Measurements from ENCODE around the gene ADAM10. TPM values are rescaled to one million over a fixed set of nuclear protein-coding genes. Genes with fewer than 3 reads are reported as not detected.
"Not testable (repeated sequence)": the region's sequence is repeated elsewhere in the genome, so short reads cannot be mapped to it uniquely, and the experiment has no call there.

ADAM10 gene
- total RNA-seq, 2 experiments from 2014 or later = 61.9 to 103 TPM

DNA sequence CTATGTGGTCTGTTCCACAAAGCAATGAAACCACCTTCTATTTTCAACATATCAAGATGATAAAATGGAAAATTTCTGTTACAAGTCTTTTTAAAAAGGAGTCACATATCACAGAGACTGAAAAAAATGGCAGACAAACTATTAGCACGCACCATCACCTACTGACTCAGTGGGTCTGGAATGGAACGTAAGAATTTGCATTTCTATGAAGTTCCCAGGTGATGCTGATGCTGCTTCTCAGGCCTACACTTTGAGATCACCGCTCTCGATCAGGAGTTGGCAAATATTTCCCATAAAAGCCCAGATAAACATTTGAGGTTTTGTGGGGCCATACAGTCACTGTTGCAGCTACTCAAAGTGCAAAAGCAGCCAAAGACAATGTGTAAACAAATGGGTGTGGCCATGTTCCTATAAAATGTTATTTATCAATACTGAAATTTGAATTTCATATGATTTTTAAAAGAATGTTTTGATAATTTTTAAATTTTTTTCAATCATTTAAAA, 142.9 kb downstream of the ADAM10 start:
- H3K4me2 ChIP-seq (ENCODE audit: low read length) = no peak overlapping the region
- POLR2A ChIA-PET = no interaction called here
- intact Hi-C loops (cut with micrococcal nuclease; ENCODE audit: unreplicated experiment) = no loop called here

DNA sequence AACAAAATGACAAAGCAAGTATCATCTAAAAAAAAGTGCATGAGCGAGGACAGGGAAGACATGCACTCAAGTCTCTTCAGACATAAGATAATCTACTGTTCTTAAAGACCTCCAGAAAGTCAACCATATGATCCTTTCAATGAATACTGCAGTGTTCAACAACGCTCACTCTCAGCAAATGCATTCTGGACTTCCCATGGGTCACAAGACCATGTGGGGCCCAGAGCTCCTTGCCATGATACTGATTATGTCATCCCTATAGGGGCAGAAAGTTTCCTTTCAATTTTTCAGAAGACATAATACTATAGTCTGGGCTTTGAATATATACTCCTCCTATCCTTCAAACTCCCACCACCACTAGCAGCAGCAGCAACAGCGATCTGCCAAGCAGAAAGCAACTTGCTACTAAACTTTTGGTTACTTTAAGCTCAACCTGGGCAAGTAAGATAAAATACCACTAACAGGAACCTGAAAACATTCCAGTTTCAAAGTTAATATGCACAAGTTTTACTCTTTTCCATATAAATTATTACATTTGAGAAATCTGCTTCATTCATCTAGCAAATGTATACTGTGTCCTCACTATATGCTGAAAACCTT, 143.5 kb downstream of the ADAM10 start:
- Histone ChIP-seq H2AFZ (ENCODE audit: low read length) (no peak overlapping the region), H3K36me3 (ENCODE audit: insufficient read depth, low read length) (peaks cover 51% of the 10 kb centered on the region), H3K4me1 (ENCODE audit: insufficient read depth, low read length, poor library complexity, severe bottlenecking) (no peaks in the 10 kb centered on the region), H3K9me2 (ENCODE audit: insufficient read depth, low read length) (no peaks in the 10 kb centered on the region), H3K4me3 (ENCODE audit: low read depth, low read length, poor library complexity, severe bottlenecking) (no peak overlapping the region), H3K79me2 (ENCODE audit: insufficient read depth, low read depth, low read length) (no peaks in the 10 kb centered on the region), H3K9me3 (ENCODE audit: low read length) (no peaks in the 10 kb centered on the region), H4K20me1 (ENCODE audit: insufficient read depth, low read length) (no peaks in the 10 kb centered on the region), H3K4me2 (ENCODE audit: low read length) (no peak overlapping the region), H3K27ac (ENCODE audit: low read depth, low read length, poor library complexity, severe bottlenecking) (no peak overlapping the region)
- ChIA-PET CTCF (ENCODE audit: unreplicated experiment) (no interaction called here), POLR2A (no interaction called here)
- DNase-seq (ENCODE audit: low spot score) = no peak
- no peak for TF ChIP-seq EZH2phosphoT487 (IDR thresholded peaks at IDR 0.05; ENCODE audit: borderline replicate concordance, low read depth, low read length)
- TF ChIP-seq CTCF (conservative IDR thresholded peaks at IDR 0.05; ENCODE audit: low read length) = no peak
- intact Hi-C loops (cut with micrococcal nuclease; ENCODE audit: unreplicated experiment) = no loop called here
- no TSS peak for BruUV-seq (replicated peaks)

More for the DNA sequence above, 142.9 kb downstream of the ADAM10 start:
- CTCF ChIA-PET (ENCODE audit: unreplicated experiment) = no interaction called here
- H3K36me3 ChIP-seq (ENCODE audit: insufficient read depth, low read length) = peaks cover 53% of the 10 kb centered on the region
- no peak overlapping the region for H3K27ac ChIP-seq (ENCODE audit: low read depth, low read length, poor library complexity, severe bottlenecking)
- no peaks in the 10 kb centered on the region for H3K9me2 ChIP-seq (ENCODE audit: insufficient read depth, low read length)
- no peaks in the 10 kb centered on the region for H4K20me1 ChIP-seq (ENCODE audit: insufficient read depth, low read length)
- H3K4me3 ChIP-seq (ENCODE audit: low read depth, low read length, poor library complexity, severe bottlenecking) = no peak overlapping the region
- no peak overlapping the region for H2AFZ ChIP-seq (ENCODE audit: low read length)
- TF ChIP-seq EZH2phosphoT487 (IDR thresholded peaks at IDR 0.05; ENCODE audit: borderline replicate concordance, low read depth, low read length) (no peak), CTCF (conservative IDR thresholded peaks at IDR 0.05; ENCODE audit: low read length) (no peak)
- H3K4me1 ChIP-seq (ENCODE audit: insufficient read depth, low read length, poor library complexity, severe bottlenecking) = no peaks in the 10 kb centered on the region
- DNase-seq (ENCODE audit: low spot score) = no peak
- no peaks in the 10 kb centered on the region for H3K9me3 ChIP-seq (ENCODE audit: low read length)
- H3K79me2 ChIP-seq (ENCODE audit: insufficient read depth, low read depth, low read length) = no peaks in the 10 kb centered on the region
- no TSS peak for BruUV-seq (replicated peaks)

DNA sequence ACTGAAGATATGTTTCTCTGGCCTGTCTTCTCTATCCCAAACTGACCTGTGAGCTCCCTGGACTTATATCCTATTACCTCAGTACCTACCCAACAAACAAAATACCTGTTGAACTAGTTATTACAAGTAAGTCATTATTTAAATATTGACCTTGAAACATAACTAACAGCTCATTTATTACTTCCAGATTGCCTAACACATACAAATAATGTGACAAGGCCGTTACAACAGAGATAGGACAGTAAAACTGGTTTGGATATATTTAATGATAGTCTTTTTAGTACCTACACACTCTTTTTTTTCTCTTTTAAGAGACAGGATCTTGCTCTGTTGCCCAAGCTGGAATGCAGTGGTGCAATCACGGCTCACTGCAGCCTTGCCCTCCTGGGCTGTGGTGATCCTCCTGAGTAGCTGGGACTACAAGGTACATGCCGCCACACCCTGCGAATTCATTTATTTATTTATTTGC, 145.0 kb downstream of the ADAM10 start:
- Histone ChIP-seq H3K9me3 (ENCODE audit: low read length) (no peaks in the 10 kb centered on the region), H3K27ac (ENCODE audit: low read depth, low read length, poor library complexity, severe bottlenecking) (no peak overlapping the region), H2AFZ (ENCODE audit: low read length) (no peak overlapping the region), H3K4me3 (ENCODE audit: low read depth, low read length, poor library complexity, severe bottlenecking) (no peak overlapping the region), H3K79me2 (ENCODE audit: insufficient read depth, low read depth, low read length) (no peaks in the 10 kb centered on the region), H3K4me2 (ENCODE audit: low read length) (no peak overlapping the region), H3K9me2 (ENCODE audit: insufficient read depth, low read length) (no peaks in the 10 kb centered on the region), H3K36me3 (ENCODE audit: insufficient read depth, low read length) (peaks cover 37% of the 10 kb centered on the region), H3K4me1 (ENCODE audit: insufficient read depth, low read length, poor library complexity, severe bottlenecking) (no peaks in the 10 kb centered on the region), H4K20me1 (ENCODE audit: insufficient read depth, low read length) (no peaks in the 10 kb centered on the region)
- BruUV-seq (replicated peaks) = no TSS peak
- no peak for DNase-seq (ENCODE audit: low spot score)
- TF ChIP-seq CTCF (conservative IDR thresholded peaks at IDR 0.05; ENCODE audit: low read length) = no peak
- no peak for TF ChIP-seq EZH2phosphoT487 (IDR thresholded peaks at IDR 0.05; ENCODE audit: borderline replicate concordance, low read depth, low read length)
- POLR2A ChIA-PET = interaction anchor here (0.9 kb wide), 1 partner anchor 43 kb away, joined by 4 read pairs; no protein-coding TSS in a partner anchor
- CTCF ChIA-PET (ENCODE audit: unreplicated experiment) = no interaction called here
- intact Hi-C loops (cut with micrococcal nuclease; ENCODE audit: unreplicated experiment) = no loop called here

GRCh38 chr15:58603927-58604326, 145.6 kb downstream of the ADAM10 start:
- CTCF ChIA-PET (ENCODE audit: unreplicated experiment); DNase-seq (ENCODE audit: low spot score); H3K4me1 ChIP-seq (ENCODE audit: insufficient read depth, low read length, poor library complexity, severe bottlenecking); H3K9me2 ChIP-seq (ENCODE audit: insufficient read depth, low read length); H3K4me2 ChIP-seq (ENCODE audit: low read length); intact Hi-C loops (cut with micrococcal nuclease; ENCODE audit: unreplicated experiment); H3K4me3 ChIP-seq (ENCODE audit: low read depth, low read length, poor library complexity, severe bottlenecking); H4K20me1 ChIP-seq (ENCODE audit: insufficient read depth, low read length); H3K79me2 ChIP-seq (ENCODE audit: insufficient read depth, low read depth, low read length); BruUV-seq (replicated peaks); H3K27ac ChIP-seq (ENCODE audit: low read depth, low read length, poor library complexity, severe bottlenecking); H3K9me3 ChIP-seq (ENCODE audit: low read length); H2AFZ ChIP-seq (ENCODE audit: low read length): not testable (repeated sequence)
- POLR2A ChIA-PET = interaction anchor here (0.9 kb wide), 1 partner anchor 44 kb away, joined by 4 read pairs; no protein-coding TSS in a partner anchor
- peaks cover 34% of the 10 kb centered on the region for H3K36me3 ChIP-seq (ENCODE audit: insufficient read depth, low read length)
